Endothelial cell of umbilical vein (primary cell): ENCODE results near the gene MDH2.

Experiments used
- GATA2 ChIP-seq: IDR thresholded peaks from 2 replicates; pipeline ENCODE4 v1.7.0; 2011; ENCODE audit warnings: low read depth, mild to moderate bottlenecking, moderate library complexity, mixed read lengths, low read length; ENCODE audit not compliant: insufficient read length, insufficient read depth
- MAX ChIP-seq: IDR thresholded peaks from 2 replicates; pipeline ENCODE4 v1.6.1; 2011; ENCODE audit not compliant: insufficient read depth, insufficient read length
- POLR2A ChIP-seq: IDR thresholded peaks from 2 replicates; pipeline ENCODE4 v1.6.1; 2012; ENCODE audit warnings: low read depth, mild to moderate bottlenecking, control low read depth, low read length
- TF ChIP-seq, protein P1 (sequence below), 2 donors: IDR thresholded peaks; 1 replicate in 1 of 2; 2 replicates in 1 of 2; pipeline ENCODE4 v1.5.1; 2011; ENCODE audit warnings: low read length in 2 of 2, mild to moderate bottlenecking in 2 of 2, moderate library complexity in 2 of 2, control low read depth in 1 of 2, inconsistent platforms in 1 of 2, low read depth in 1 of 2; ENCODE audit not compliant: insufficient read depth in 1 of 2; ENCODE audit errors: extremely low read depth in 1 of 2

- TF ChIP-seq, protein P1, sequence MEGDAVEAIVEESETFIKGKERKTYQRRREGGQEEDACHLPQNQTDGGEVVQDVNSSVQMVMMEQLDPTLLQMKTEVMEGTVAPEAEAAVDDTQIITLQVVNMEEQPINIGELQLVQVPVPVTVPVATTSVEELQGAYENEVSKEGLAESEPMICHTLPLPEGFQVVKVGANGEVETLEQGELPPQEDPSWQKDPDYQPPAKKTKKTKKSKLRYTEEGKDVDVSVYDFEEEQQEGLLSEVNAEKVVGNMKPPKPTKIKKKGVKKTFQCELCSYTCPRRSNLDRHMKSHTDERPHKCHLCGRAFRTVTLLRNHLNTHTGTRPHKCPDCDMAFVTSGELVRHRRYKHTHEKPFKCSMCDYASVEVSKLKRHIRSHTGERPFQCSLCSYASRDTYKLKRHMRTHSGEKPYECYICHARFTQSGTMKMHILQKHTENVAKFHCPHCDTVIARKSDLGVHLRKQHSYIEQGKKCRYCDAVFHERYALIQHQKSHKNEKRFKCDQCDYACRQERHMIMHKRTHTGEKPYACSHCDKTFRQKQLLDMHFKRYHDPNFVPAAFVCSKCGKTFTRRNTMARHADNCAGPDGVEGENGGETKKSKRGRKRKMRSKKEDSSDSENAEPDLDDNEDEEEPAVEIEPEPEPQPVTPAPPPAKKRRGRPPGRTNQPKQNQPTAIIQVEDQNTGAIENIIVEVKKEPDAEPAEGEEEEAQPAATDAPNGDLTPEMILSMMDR (IDR thresholded peaks at IDR 0.05; ENCODE audit: extremely low read depth in 1 of 2, insufficient read depth in 1 of 2, low read depth in 1 of 2, low read length in 2 of 2), result no peak
- no peak for TF ChIP-seq GATA2
- no peak for TF ChIP-seq MAX
- TF ChIP-seq POLR2A, result no peak
These were observed 15.9 kb upstream of the MDH2 start for GRCh38 chr7:76031964-76032363.
